Measurements from ENCODE around the gene ZNF607.

The ZNF607 gene

GRCh38 chr19:37654629-37655300 is 64.8 kb downstream of the ZNF607 start:
- in situ Hi-C loops (cut with HindIII; ENCODE audit: low sequenced_read_pairs): no loop called here

GRCh38 chr19:37654118-37654517 is 65.4 kb downstream of the ZNF607 start:
- in situ Hi-C loops (cut with HindIII; ENCODE audit: low sequenced_read_pairs): no loop called here

Measured in endothelial cell of hepatic sinusoid (primary cell).